ENCODE results near the gene CORIN.
"Not testable (repeated sequence)": the region's sequence is repeated elsewhere in the genome, so short reads cannot be mapped to it uniquely, and the experiment has no call there.

The CORIN gene

DNA sequence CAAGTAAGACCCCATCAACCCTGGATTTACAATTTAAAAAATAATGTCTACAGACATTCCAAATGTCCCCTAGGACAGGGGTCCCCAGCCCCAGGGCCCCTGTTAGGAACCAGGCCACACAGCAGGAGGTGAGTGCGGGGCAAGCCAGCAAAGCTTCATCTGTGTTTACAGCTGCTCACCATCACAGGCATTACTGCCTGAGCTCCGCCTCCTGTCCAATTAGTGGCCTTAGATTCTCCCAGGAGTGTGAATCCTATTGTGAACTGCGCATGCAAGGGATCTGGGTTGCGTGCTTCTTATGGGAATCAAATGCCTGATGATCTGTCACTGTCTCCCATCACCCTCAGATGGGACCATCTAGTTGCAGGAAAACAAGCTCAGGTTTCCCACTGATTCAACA lies 206.7 kb downstream of the CORIN start:
- no peak for DNase-seq

- no peak for DNase-seq
Observed at GRCh38 chr4:47624031-47624441, 213.8 kb downstream of the CORIN start.

DNA sequence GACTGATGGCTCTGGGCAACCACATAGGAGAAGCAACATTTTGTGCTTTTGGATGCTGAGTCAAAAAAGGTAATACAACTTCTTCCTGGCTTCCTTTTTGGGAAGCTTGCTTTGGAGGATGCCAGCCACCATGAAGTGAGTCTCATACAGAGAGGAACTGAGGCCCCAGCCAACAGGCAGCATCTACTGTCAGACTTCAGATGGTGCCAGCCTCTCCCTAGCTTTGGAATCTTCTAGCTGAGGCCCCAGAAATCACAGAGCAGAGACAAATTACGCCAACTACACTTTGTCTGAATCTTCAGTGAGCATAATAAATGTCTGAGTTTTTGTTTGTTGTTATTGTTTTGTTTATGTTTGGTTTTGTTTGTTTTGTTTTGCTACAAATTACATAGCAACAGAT lies 216.7 kb downstream of the CORIN start:
- no peak for DNase-seq

DNA sequence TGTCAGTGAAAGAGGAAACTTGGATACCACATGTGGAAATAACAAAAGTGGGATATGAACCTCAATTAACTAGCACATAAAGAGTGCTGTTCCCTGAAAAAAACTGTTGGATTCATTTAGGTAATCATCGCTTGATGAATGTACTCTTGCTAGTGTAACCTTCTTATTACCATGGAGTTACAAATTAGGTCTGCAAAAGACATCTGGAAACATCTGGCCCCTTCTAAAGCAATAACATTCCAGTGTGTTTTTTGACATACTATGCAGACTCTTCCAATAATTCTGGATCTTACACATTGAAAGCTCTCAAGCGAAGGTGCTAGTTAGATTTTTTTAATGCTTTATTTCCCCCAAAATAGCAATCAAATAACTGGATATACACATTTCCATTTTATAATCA lies 218.2 kb downstream of the CORIN start:
- DNase-seq, result no peak

DNA sequence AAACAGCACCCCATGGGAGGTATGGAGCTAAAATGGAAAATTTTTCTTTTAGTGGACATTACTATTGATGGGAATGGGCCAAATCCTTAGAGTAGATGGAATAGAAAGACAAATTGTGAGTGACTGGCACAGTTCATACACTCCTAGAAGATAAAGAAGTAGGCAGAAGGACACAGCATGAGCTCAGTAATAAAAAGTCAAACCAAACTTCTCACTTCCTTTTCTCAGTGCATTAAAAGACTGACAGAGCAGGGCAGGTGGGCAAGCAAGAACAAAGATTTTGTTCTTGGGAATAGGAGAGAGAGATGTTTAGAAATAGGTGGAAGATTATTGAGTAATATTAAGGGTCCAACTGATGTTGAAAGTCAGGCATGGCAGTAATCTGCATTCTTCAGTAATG lies 220.3 kb downstream of the CORIN start:
- DNase-seq, result no peak

GRCh38 chr4:47615385-47615784 lies 222.5 kb downstream of the CORIN start:
- DNase-seq, result no peak

- DNase-seq, result no peak
Observed at GRCh38 chr4:47612116-47613023, 225.5 kb downstream of the CORIN start.

DNA sequence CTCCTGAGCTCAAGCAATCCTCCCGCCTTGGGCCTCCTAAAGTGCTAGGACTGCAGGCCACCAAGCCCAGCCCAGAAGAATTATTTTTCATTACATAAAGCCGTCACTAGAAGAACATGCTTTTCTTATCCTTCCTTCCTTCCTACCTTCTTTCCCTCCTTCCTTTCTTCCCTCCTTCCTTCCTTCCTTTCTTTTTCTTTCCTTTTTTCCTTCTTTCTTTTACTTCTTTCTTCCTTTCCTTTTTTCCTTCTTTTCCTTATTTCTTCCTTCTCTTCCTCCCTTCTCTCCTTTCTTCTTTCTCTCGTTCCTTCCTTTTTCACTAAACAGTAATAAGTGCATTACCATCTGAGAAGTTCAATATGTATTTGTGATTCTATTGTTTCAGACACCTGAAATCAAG lies 231.4 kb downstream of the CORIN start:
- DNase-seq, result no peak

GRCh38 chr4:47598896-47599295 lies 239.0 kb downstream of the CORIN start:
- DNase-seq, result no peak

- no peak for DNase-seq
Observed at GRCh38 chr4:47598320-47598719, 239.5 kb downstream of the CORIN start.

GRCh38 chr4:47597696-47598095 lies 240.2 kb downstream of the CORIN start:
- no peak for DNase-seq

GRCh38 chr4:47590325-47590724 lies 247.5 kb downstream of the CORIN start:
- no peak for DNase-seq

DNA sequence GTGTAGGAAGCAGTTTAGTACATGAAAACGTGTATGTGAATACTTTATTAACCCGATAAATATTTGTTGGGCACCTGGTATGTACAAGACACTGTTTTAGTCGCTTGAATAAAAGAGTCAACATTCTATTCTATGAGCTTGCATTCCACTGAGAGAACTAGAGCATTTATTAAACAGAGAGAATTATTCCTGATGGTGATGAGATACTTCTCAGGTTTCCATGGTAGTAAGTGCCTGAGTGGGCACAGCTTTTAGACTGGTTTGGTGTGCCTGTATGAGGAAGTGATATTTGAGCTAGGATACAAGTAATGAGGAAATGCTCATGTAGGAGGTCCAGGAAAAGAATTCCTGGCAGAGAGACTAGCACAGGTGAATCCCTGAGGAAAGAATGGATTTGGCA lies 258.6 kb downstream of the CORIN start:
- no peak for DNase-seq

DNA sequence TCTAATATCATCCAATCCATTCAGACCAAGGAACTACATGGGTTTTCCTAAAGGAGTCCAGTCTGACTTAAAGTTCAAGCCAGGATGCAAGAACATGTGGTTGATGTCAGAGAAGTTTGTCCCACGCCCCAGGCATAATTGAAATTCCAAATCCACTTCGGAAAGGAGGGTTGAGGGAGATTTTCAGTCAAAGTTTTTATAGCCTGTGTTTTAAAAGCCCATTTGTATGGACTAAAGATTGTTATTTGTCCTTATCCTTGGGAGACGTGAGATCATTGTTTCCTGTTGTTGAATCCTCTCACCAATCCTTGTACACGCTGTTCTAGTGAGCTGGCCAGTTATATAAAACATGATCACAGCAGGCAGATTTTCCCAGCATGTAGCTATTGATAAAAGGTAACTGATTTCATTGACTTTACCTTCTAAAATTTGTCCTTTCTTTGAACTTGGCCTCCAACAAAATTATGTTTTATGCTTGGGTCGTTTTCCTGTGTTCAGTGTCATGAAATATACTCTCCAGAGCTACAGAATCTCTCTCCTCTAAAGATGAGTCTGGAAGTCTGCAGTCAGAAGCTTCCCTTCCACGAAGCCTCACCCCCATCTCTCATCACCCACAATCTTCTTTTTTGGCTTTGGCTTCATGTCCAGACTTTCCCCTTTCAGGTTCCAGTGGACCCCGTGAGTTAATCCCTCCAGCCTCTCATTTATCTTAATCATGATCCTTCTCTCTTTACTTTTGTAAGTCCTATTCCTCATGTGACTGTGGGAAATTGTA lies 259.9 kb downstream of the CORIN start:
- no peak for DNase-seq

DNA sequence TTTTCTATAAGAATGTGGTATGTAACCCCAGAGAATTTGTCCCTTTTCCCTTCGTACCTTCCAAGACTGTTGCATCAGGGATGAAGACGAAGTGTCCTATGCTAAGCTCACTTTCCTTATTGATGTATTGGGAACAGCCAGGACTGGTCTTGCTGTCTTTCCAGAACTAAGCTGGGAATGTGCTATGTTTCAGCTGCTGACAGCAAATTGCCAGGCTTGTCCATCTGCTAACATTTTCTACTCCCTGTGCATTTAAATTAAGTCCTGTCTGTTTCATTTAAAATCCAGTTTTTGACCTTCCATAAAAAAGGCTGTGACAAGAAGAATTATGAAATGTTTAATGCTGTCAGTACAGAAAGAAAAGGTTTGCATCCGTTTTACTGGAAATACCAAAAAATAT lies 264.9 kb downstream of the CORIN start:
- DNase-seq, result no peak

- DNase-seq, result no peak
Observed at GRCh38 chr4:47570816-47571215, 267.1 kb downstream of the CORIN start.

GRCh38 chr4:47567511-47567910 lies 270.4 kb downstream of the CORIN start:
- DNase-seq, result no peak

DNA sequence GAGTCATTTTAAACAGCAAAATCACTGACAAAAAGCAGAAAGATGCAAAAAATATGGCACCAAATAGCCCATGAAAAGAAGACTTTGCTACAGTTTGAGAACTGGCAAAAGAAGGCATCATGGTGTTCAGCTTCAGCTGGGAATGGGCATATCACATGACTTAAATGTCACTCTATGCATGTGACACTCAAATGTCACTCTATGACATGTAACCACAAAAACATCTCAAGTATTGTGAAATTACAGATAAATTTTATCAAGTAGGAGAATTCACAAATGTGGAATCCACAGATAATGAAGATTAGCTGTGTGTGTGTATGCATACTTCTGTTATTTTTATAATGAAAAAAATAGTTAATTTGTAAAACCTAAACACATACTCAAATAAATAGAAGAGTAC lies 270.9 kb downstream of the CORIN start:
- DNase-seq, result no peak

DNA sequence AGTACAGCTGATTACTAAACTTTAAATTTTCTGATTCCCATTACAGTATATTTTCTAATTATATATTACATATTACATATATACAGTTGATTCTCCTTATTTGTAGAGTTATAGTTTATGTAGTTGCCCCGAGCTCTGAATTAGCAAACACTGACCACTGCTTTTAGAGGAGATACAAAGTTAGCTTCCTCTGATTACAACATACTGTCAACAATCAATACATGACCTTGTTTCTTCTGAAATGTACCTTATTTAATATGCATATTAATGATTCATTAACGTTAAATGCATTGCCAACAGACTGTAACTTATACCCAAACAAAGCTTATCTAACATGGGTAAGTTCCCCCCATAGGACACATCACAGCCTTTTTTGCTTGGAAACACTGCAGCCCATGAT lies 271.3 kb downstream of the CORIN start:
- no peak for DNase-seq

- DNase-seq, result no peak
Observed at GRCh38 chr4:47562297-47562696, 275.6 kb downstream of the CORIN start.

GRCh38 chr4:47561331-47561730 lies 276.5 kb downstream of the CORIN start:
- no peak for DNase-seq

DNA sequence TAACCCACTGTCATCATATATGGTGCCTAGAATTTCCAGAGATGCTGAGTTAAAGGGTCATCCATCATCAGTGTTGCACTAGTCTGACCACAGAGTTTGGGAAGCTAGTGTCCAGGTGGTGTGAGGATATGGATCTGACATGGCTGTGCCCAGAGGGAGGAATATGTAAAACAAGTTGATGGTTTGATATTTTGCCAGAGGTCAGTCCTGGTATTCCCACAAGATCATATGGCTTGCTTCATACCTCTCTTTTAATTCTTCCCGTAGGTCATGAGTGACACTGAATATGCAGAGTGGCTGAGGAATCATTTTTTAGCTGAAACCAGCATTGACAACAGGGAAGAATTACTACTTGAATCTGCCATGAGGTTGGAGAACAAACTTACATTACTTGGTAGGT lies 277.2 kb downstream of the CORIN start:
- no peak for DNase-seq

DNA sequence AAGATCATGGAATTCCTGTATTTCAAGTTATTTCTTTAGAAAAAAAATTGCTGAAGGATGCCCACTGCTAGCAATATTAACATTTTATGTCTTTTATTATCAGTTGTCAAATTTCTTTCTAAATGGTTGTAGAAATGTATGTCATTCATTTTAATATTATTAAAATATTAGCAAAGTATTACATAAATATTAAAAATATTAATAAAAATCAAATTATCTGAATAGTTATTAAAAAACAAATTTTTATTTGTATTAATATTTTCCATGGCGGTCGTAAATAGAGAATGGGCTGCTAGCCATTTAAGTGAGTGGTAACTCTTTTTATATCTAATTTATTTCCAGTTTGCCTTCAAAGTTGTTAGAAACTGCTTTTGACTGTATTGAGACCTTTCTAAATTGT lies 280.6 kb downstream of the CORIN start:
- no peak for DNase-seq

DNA sequence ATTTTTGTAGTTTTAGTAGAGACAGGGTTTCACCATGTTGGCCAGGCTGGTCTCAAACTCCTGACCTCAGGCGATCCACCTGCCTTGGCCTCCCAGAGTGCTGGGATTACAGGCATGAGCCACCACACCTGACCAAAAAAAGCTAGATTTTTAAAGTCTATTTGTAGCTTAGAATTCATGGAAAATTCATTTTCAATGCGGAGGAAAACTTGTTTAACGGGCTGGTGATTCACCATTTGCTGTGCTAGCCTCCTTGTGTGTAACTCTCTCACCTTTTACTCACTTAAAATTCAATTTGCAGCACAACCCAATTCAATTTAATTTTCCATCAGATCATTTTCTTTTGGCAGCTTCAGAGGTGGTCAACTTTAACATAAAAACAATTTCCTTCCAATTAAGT lies 281.9 kb downstream of the CORIN start:
- not testable (repeated sequence) for DNase-seq
